ENCODE measurements around the gene NFATC3.

The NFATC3 gene

GRCh38 chr16:68190736-68191510 lies 105.8 kb downstream of the NFATC3 start:
- no peak for DNase-seq

GRCh38 chr16:68194251-68194650 lies 109.1 kb downstream of the NFATC3 start:
- no peak for DNase-seq

- DNase-seq: no peak
These were observed 112.1 kb downstream of the NFATC3 start for GRCh38 chr16:68197250-68197649.

GRCh38 chr16:68200088-68200783 lies 115.1 kb downstream of the NFATC3 start:
- DNase-seq: no peak

- DNase-seq: no peak
These were observed 116.9 kb downstream of the NFATC3 start for GRCh38 chr16:68202091-68202519.

- no peak for DNase-seq
These were observed 121.1 kb downstream of the NFATC3 start for GRCh38 chr16:68206245-68206644.

GRCh38 chr16:68214726-68215125 lies 129.6 kb downstream of the NFATC3 start:
- no peak for DNase-seq

- no peak for DNase-seq
These were observed 130.1 kb downstream of the NFATC3 start for GRCh38 chr16:68215302-68215701.

GRCh38 chr16:68216240-68216639 lies 131.1 kb downstream of the NFATC3 start:
- no peak for DNase-seq

- DNase-seq: no peak
These were observed 132.3 kb downstream of the NFATC3 start for GRCh38 chr16:68217506-68217905.

- no peak for DNase-seq
These were observed 134.7 kb downstream of the NFATC3 start for GRCh38 chr16:68219725-68220351.

- DNase-seq: no peak
These were observed 137.9 kb downstream of the NFATC3 start for GRCh38 chr16:68223072-68223471.

- no peak for DNase-seq
These were observed 140.9 kb downstream of the NFATC3 start for GRCh38 chr16:68226116-68226515.

GRCh38 chr16:68227183-68227793 lies 142.1 kb downstream of the NFATC3 start:
- DNase-seq: no peak

- DNase-seq: no peak
These were observed 142.8 kb downstream of the NFATC3 start for GRCh38 chr16:68227850-68228553.

GRCh38 chr16:68228652-68229051 lies 143.5 kb downstream of the NFATC3 start:
- DNase-seq: no peak

GRCh38 chr16:68229431-68230175 lies 144.4 kb downstream of the NFATC3 start:
- DNase-seq: no peak

GRCh38 chr16:68230176-68230571 lies 145.0 kb downstream of the NFATC3 start:
- no peak for DNase-seq

- no peak for DNase-seq
These were observed 145.8 kb downstream of the NFATC3 start for GRCh38 chr16:68230956-68231355.

GRCh38 chr16:68231384-68232136 lies 146.4 kb downstream of the NFATC3 start:
- DNase-seq: no peak

GRCh38 chr16:68232335-68232734 lies 147.2 kb downstream of the NFATC3 start:
- no peak for DNase-seq
